ENCODE data around the gene PLAC8.
"Not testable (repeated sequence)": the region's sequence is repeated elsewhere in the genome, so short reads cannot be mapped to it uniquely, and the experiment has no call there.

PLAC8 gene

DNA sequence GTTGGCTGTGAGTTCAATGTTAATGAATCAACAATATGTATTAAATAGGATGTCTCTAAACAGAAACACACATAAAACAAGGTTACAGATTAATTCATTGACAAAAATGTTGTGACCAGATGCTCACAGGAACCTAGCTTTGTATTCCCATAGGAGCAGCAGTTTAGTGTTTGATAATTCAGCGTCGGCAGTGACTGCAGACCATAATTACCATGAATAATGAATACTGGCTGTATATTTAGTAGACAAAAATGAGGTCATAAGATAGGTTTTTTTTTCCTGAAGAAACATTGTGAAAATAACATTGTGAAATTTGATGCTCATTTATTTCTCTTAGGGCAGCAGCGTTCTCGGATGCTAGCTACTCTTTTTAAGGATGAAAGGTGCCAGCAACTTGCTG, 51.8 kb downstream of the PLAC8 start:
- DNase-seq: no peak

DNA sequence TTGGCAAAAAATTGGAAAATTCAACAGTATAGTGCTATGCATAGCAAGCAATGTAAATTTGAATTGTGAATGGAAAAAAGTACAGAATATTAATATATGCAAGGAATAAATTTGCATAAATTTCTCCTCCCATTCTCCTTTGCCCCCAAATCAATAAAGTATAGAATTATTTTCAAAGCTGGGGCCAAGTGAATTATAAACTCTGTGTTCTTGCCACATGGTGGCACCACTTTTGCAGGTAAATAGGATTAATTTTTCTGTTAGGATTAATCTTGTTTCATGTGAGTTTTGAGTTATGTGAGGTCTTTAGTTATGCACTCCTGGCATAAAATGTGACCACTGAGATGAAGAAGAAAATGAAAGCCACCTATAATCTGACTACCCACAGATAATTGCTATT, 59.6 kb downstream of the PLAC8 start:
- DNase-seq: no peak

DNA sequence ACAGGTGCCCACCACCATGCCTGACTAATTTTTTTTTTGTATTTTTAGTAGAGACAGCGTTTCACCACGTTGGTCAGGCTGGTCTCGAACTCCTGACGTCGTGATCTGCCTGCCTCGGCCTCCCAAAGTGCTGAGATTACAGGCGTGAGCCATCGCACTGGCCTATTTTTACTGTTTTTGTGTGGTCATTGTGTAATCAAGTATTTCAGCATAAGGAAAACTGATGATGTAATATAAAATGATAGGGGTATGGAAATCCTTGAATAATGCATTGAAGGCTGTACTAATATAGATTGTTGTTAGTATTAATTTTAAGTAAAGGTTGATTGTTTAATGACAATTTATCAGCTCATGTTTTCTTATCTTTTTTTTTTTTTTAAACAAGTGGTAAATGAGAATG, 65.7 kb downstream of the PLAC8 start:
- not testable (repeated sequence) for DNase-seq

DNA sequence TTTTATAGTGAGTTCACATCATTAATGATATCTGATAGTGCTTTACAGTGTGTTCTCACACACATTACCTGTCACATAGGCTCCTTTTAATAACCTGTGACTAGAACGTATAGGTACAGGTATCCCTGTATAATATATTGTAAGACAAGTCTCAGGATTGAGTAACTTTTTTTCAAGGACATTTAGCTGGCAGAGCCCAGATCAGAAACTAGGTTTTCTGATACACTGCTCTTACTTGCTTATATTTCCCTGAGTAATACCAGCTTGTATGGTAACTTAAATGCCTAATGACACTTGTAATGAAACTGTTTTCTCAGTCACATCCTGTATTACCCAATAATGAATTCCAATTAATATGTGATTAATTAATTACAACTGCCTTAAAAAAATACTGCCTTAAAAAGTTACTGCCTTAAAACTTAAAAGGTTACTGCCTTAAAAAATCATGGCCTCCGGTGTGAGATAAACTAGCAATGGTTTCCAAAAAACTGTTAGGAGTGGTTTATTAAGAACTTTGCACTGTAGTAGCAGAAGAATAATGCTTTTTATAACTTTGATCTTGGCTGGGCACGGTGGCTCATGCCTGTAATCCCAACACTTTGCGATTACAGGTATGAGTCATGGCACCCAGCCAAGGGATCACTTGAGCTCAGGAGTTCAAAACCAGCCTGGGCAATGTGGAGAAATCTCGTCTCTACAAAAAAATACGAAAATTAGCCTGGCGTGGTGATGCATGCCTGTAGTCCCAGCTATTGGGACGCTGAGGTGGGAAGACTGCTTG, 67.6 kb downstream of the PLAC8 start:
- DNase-seq: no peak

DNA sequence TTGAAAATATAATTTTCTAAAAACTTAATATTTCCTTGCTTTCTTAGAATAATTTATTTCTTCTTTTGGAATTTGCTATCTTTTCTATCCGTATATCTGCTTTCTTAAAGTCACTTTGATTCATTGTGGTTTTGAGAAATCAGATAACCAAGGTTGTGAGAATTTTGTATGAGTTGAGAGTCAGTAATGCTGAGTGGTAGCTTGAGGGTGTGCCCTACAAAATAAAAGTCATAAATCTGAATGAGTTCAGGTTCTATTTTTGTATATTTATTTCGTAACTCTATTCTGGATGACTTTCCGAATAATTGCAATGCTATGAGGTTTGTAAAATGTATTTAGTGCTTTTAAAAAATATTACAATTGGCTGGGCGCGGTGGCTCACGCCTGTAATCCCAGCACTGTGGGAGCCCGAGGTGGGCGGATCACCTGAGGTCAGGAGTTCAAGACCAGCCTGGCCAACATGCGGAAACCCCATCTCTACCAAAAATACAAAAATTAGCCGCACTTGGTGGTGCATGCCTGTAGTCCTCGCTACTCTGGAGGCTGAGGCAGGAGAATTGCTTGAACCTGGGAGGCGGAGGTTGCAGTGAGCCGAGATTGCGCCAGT, 70.6 kb downstream of the PLAC8 start:
- no peak for DNase-seq

DNA sequence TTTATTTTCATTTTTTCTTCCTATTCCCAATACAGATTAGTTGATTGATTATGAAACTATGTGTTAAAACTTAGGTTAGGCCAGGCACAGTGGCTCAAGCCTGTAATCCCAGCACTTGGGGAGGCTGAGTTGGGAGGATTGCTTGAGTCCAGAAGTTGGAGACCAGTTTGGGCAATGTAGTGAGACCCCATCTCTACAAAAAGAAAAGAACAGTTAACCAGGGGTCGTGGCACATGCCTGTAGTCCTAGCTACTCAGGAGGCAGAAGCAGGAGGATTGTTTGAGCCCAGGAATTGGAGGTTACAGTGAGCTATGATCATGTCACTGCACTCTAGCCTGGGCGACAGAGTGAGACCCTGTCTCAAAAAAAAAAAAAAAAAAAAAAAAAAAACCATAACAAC, 71.4 kb downstream of the PLAC8 start:
- not testable (repeated sequence) for DNase-seq

DNA sequence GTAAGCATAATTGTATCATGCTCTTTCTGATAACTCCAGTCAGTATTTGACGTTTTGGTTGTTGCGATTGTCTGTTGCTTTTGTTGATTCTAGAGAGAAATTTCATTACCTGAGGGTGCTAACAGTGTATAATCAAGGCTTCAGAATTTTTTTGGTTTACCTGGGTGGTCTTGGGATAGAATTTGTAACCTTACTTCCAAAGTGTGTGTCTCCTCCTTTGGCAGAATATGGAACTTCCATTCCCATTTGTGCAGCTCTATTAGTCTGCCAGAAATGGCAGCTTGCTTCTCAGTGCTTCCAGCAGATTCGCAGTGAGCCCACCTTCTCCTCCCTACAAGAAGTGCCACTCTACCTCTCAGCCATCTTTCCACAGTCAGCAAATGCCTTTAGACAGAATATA, 74.3 kb downstream of the PLAC8 start:
- DNase-seq: no peak
